Activated CD4-positive, CD25-positive, alpha-beta regulatory T cell (primary cell): ENCODE data around the gene PDE6B.
"Not testable (repeated sequence)": the region's sequence is repeated elsewhere in the genome, so short reads cannot be mapped to it uniquely, and the experiment has no call there.

Experiments
- DNase-seq, 4 experiments: peaks; one replicate each; lab custom pipeline; 2025; lab: John Stamatoyannopoulos, UW

Gene PDE6B

GRCh38 chr4:624705-625590 lies at the start of gene PDE6B:
PDE6B (plus strand) TSS chr4:625573; CDS start chr4:625627, 54 bp downstream.
- no peak for DNase-seq

- no peak for DNase-seq
These were observed 49.0 kb upstream of the PDE6B start, which contains the start of gene TMEM271 for GRCh38 chr4:576245-576821. TMEM271 (minus strand) TSS chr4:576295; CDS start chr4:576062, 233 bp downstream.

- no peak for DNase-seq
These were observed 48.3 kb upstream of the PDE6B start for GRCh38 chr4:576991-577498.

GRCh38 chr4:577499-578450 lies 47.6 kb upstream of the PDE6B start:
- no peak for DNase-seq

DNA sequence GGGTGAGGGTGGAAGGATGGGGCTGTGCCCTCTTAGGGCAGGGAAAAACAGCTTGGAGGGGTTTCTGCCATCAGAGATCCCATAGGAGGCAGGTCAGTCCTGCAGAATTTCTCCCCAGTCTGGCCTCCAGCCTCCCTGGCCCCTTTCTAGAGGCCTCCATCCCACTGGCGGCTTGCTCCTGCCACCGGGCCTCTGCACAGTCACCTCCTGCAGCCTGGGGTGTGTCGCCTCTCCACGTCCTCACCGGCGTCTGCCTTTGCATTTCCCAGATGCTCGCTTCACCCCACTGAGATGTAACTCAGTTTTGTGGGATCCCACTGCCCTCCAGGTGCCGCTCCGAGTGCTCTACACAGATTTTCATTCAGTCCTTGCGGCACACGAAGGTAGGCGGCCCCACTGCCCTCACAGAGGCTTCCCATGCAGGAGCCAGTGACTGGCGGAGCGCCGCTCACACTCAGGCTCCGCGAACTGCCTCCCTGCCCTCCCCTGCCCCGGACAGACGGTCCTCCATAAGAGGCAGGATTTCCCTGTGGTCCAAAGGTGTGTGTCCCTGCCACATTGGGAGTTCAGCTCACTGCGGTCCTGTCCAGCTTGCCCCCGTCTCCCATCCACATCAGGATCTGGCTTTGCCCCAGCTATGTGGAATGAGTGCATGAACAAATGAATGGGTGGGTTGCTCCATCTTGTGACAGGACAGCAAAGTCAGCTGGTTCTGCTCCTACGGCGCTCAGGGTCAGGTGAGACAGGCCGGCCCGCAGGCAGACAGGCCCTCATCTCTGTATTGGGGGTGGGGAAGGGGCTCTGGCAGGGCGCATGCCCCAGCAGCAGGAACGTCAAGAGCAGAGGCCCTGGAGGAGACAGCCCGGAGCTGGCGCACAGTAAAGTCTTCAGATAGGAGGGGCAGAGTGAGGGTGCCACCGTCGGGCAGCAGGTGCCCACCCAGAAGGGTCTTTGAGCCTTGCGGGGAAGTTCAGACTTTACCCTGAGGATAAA lies 46.6 kb upstream of the PDE6B start:
- no peak for DNase-seq

GRCh38 chr4:579543-580175 lies 45.7 kb upstream of the PDE6B start:
- no peak for DNase-seq

- no peak for DNase-seq
These were observed 44.2 kb upstream of the PDE6B start for GRCh38 chr4:581181-581580.

DNA sequence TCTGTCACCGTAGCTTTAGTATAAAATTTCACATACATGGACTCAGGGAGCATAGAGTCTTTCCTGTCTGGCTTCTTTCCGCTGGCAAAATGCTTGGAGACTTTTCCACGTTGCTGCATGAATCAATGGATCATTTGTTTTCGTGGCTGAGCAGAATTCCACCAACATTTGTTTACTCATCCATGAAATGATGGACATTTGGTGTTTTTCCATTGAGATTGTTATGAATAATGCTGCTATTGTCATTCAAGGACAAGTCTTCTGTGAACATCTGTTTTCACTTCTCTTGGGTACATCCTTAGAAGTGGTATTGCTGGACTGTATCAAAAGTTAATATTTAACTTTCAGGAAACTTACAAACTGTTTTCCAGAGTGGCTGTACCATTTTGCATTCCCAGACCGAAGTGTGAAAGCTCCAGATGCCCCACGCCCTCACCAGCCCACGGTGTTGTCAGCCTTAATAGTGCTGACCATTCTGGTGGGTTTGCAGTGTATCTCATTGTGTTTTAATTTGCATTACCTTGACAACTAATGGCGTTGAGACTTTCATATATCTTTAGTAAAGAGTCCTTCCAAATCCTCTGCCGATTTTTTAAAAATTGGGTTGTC lies 43.5 kb upstream of the PDE6B start:
- no peak for DNase-seq

DNA sequence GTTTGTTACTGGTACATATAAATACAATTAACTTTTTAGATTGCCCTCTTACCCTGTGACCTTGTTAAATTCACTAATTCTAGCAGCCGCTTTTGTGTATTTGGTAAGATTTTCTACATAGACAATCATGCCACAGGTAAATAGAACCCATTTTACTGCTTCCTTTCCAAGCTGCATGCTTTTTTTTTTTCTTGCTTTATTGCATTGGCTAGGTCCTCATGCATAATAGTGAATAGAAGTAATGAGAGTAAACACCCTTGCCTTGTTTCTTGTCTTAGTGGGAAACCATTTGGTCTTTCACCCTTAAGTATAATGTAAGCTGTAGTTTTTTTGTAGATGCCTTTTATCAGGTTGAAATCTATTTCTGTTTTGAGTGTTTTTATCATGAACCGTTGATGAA lies 41.6 kb upstream of the PDE6B start:
- no peak for DNase-seq

- no peak for DNase-seq
These were observed 37.6 kb upstream of the PDE6B start for GRCh38 chr4:587671-588350.

DNA sequence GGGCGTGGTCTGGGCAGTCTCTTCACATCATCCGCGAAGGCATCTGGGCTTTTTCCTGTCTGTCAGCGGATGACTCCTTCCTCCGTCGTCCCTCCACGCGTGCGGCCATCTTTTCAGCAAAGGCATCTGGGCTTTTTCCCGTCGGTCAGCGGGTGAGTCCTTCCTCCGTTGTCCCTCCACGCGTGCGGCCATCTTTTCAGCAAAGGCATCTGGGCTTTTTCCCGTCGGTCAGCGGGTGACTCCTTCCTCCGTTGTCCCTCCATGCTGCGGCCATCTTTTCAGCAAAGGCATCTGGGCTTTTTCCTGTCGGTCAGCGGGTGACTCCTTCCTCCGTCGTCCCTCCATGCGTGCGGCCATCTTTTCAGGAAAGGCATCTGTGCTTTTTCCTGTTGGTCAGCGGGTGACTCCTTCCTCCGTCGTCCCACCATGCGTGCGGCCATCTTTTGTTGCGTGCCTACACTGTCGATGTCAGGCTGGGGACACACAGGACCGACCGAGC lies 37.0 kb upstream of the PDE6B start:
- no peak for DNase-seq

DNA sequence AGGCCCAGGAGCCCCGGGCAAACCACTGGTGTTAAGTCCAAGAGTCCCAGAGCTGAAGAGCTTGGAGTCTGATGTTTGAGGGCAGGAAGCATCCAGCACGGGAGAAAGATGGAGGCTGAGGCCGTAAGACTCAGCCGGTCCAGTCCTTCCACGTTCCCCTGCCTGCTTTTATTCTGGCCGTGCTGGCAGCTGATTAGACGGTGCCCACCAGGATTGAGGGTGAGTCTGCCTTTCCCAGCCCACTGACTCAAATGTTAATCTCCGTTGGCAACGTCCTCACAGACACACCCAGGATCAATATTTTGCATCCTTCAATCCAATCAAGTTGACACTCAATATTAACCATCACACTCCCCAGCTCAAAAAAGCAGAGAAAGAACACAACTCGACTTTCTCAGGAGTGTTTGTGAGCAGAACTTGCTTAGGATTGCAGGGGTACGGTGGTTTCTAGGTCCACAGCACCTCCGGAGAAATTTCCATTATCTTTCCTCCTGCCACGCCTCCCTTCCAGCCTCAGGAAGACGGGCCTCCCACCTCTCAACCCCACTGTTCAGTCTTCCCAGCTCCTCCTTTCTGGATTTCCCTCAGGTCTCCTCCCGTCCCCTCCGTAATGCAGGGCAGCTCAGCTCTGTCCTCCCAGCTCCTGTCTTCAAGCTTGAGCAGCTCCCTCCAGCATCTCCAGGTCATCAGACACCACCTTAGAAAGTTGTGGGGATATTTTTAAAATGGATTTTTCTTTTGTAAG lies 36.0 kb upstream of the PDE6B start:
- no peak for DNase-seq

DNA sequence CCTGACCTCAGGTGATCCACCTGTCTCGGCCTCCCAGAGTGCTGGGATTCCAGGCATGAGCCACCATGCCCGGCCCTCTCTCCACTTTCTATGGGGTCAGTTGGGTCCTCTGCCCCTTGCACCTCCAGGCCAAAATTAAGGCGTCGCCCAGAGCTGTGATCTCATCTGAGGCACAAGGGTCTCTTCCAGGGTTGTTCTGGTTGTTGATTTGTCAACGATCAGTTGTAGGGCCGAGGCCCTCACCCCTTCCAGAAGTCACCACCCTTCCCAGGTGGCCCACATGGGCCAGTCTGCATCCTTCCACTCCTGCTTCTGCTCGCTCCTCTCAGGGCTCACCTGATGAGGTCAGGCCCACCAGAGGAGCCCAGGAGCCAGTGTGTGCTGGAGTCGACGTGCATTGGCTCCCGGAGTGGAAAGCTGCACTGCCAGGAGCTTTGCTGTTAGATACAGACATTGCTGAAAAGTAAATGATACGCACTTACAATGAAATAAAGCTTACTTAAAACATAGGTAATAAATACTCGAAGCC lies 35.0 kb upstream of the PDE6B start:
- DNase-seq: no peak

DNA sequence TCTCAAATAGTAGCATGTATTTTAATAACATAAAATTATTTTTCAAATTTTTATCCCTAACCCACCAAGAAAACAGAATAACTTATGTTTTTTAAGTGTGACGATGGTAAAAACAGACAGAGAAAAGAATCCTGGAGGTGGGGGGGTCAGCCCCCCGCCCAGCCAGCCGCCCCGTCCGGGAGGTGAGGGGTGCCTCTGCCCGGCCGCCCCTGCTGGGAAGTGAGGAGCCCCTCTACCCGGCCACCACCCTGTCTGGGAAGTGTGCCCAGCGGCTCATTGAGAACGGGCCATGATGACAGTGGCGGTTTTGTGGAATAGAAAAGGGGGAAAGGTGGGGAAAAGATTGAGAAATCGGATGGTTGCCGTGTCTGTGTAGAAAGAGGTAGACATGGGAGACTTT lies 33.2 kb upstream of the PDE6B start:
- not testable (repeated sequence) for DNase-seq

DNA sequence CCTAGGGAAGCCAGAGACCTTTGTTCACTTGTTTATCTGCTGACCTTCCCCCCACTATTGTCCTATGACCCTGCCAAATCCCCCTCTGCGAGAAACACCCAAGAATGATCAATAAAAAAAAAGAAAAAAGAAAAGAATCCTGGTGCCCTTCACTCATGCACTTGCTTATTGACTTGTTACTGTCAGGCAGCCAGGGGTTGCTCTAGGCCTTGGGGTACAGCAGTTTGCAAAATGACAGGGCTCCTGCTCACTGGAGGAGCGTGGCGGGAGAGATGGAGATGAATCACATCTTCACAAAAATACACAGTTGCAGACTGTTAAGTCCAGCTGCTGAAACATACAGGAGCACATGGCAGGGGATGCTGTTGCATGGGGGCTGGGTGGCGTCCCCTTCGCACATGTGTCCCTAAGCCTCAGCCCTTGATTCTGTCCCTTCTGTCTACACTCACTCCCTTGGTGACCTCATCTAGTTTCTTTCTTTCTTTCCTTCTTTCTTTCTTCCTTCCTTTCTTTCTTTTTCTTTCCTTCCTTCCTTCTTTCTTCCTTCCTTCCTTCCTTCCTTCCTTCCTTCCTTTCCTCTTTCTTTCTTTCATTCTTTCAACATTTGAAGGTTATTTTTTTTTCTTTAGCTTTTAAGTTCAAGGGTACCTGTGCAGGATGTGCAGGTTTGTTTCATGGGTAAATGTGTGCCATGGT lies 32.4 kb upstream of the PDE6B start:
- DNase-seq: no peak

DNA sequence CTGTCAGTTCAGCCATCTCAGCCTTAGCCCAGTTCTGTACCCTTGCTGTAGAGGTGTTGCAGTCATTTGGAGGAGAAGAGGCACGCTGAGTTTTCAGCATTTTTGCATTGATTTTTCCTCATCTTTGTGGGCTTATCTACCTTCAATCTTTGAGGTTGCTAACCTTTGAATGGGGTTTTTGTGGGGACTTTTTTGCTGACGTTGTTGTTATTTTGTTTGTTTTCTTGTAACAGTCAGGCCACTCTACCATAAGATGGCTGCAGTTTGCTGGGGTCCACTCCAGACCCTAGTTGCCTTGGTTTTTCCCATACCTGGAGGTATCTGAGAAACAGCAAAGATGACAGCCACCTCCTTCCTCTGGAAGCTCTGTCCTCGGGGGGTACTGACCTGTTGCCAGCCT lies 26.4 kb upstream of the PDE6B start:
- DNase-seq: no peak

GRCh38 chr4:600166-600565 lies 25.2 kb upstream of the PDE6B start:
- no peak for DNase-seq
